SU-DHL-6 (cell line): ENCODE results near the gene PKM.

ENCODE experiments used
- H2AFZ ChIP-seq: fragments of 200-600 bp; sonication (generic); 2 replicates; pipeline ENCODE4 v1.6.1; 2014; ENCODE audit warnings: low read depth, mild to moderate bottlenecking, moderate library complexity, mixed read lengths, antibody characterized with exemption, low read length; ENCODE audit not compliant: severe bottlenecking
- H3F3A ChIP-seq: fragments of 200-600 bp; shearing (Covaris generic); 2 replicates; pipeline ENCODE4 v1.6.0; 2016; ENCODE audit warnings: antibody characterized with exemption, mild to moderate bottlenecking; ENCODE audit not compliant: insufficient read depth
- H3K27ac ChIP-seq: fragments of 200-600 bp; sonication (generic); 2 replicates; pipeline ENCODE4 v1.5.1; 2016; ENCODE audit warnings: low read depth, mild to moderate bottlenecking, low read length, moderate library complexity, mixed read lengths
- H3K27me3 ChIP-seq: fragments of 200-600 bp; sonication (generic), shearing (Covaris generic); 2 replicates; pipeline ENCODE4 v1.6.0; 2014; ENCODE audit warnings: mild to moderate bottlenecking, low read length
- H3K36me3 ChIP-seq: fragments of 200-600 bp; sonication (generic); 2 replicates; pipeline ENCODE4 v1.6.1; 2014; ENCODE audit warnings: mild to moderate bottlenecking, low read length, mixed read lengths
- H3K4me2 ChIP-seq: fragments of 300-600, 200-600 bp; shearing (Covaris generic), sonication (generic); 2 replicates; pipeline ENCODE4 v1.6.0; 2014; ENCODE audit warnings: low read length, low read depth, mild to moderate bottlenecking; ENCODE audit not compliant: poor library complexity, severe bottlenecking
- H3K4me3 ChIP-seq: fragments of 200-600 bp; sonication (generic); 2 replicates; pipeline ENCODE4 v1.5.1; 2014; ENCODE audit warnings: antibody characterized with exemption, low read length, mild to moderate bottlenecking, mixed read lengths; ENCODE audit not compliant: insufficient read depth, poor library complexity, severe bottlenecking
- H3K79me2 ChIP-seq: fragments of 200-600 bp; sonication (generic); 2 replicates; pipeline ENCODE4 v1.6.1; 2014; ENCODE audit warnings: mild to moderate bottlenecking, low read length, moderate library complexity; ENCODE audit not compliant: insufficient read depth
- H3K9ac ChIP-seq: fragments of 200-600 bp; sonication (generic); 2 replicates; pipeline ENCODE4 v1.7.0; 2014; ENCODE audit warnings: mild to moderate bottlenecking, low read length
- H3K9me2 ChIP-seq: fragments of 200-600 bp; sonication (generic); replicated peaks from 2 replicates; pipeline ENCODE4 v1.6.1; 2014; ENCODE audit warnings: low read length; ENCODE audit not compliant: insufficient read depth
- H3K9me3 ChIP-seq: fragments of 200-600 bp; sonication (generic); 2 replicates; pipeline ENCODE4 v1.6.1; 2014; ENCODE audit warnings: low read length, mixed read lengths; ENCODE audit not compliant: insufficient read depth
- H4K20me1 ChIP-seq: fragments of 200-600 bp; sonication (generic); 2 replicates; pipeline ENCODE4 v1.6.1; 2014; ENCODE audit warnings: low read depth, mild to moderate bottlenecking, antibody characterized with exemption, low read length, moderate library complexity, mixed read lengths
- CTCF ChIP-seq: fragments of 200-600 bp; sonication (generic); IDR thresholded peaks from one replicate; pipeline ENCODE4 v1.5.1; 2017; ENCODE audit warnings: antibody characterized with exemption, mild to moderate bottlenecking, low read length, moderate library complexity; ENCODE audit not compliant: insufficient read depth, poor library complexity, severe bottlenecking
- EZH2phosphoT487 ChIP-seq: fragments of 200-600 bp; sonication (generic), shearing (Covaris generic); conservative IDR thresholded peaks from 2 replicates; pipeline ENCODE4 v1.6.1; 2018; ENCODE audit warnings: mild to moderate bottlenecking, antibody characterized with exemption, low read length, moderate library complexity, mixed read lengths

PKM gene

GRCh38 chr15:72227192-72227586 is 3.8 kb downstream of the PKM start:
- Histone ChIP-seq H4K20me1 (peaks cover 28% of the 10 kb centered on the region), H3K27ac (peak overlapping the region; percentile 93), H3K36me3 (peaks cover 3% of the 10 kb centered on the region), H3F3A (peaks cover 57% of the 10 kb centered on the region), H3K9me2 (no peaks in the 10 kb centered on the region), H3K27me3 (no peaks in the 10 kb centered on the region), H3K9me3 (no peaks in the 10 kb centered on the region), H3K79me2 (peaks cover 86% of the 10 kb centered on the region), H3K4me3 (peak overlapping the region; percentile 97), H2AFZ (no peak overlapping the region), H3K4me2 (peak overlapping the region; percentile 88), H3K9ac (peak overlapping the region; percentile 98)
- no peak for TF ChIP-seq CTCF
- TF ChIP-seq EZH2phosphoT487, result no peak

GRCh38 chr15:72223278-72223677 is 7.7 kb downstream of the PKM start:
- Histone ChIP-seq H3K36me3 (peaks cover 26% of the 10 kb centered on the region), H3K9me2 (no peaks in the 10 kb centered on the region), H3K9ac (no peak overlapping the region), H3K4me2 (no peak overlapping the region), H4K20me1 (peaks cover 65% of the 10 kb centered on the region), H3K79me2 (peaks cover 95% of the 10 kb centered on the region), H3K9me3 (no peaks in the 10 kb centered on the region), H3K27ac (no peak overlapping the region), H3K4me3 (no peak overlapping the region), H3F3A (peaks cover 23% of the 10 kb centered on the region), H2AFZ (no peak overlapping the region), H3K27me3 (no peaks in the 10 kb centered on the region)
- TF ChIP-seq EZH2phosphoT487, result no peak
- no peak for TF ChIP-seq CTCF

GRCh38 chr15:72222393-72222792 is 8.6 kb downstream of the PKM start:
- TF ChIP-seq CTCF, result no peak
- no peak for TF ChIP-seq EZH2phosphoT487
- Histone ChIP-seq H3K27ac (no peak overlapping the region), H3K79me2 (peaks cover 90% of the 10 kb centered on the region), H3K9me2 (no peaks in the 10 kb centered on the region), H4K20me1 (peaks cover 70% of the 10 kb centered on the region), H3K36me3 (peaks cover 32% of the 10 kb centered on the region), H3F3A (peaks cover 20% of the 10 kb centered on the region), H3K9ac (no peak overlapping the region), H3K9me3 (no peaks in the 10 kb centered on the region), H3K4me2 (no peak overlapping the region), H3K27me3 (no peaks in the 10 kb centered on the region), H3K4me3 (no peak overlapping the region), H2AFZ (no peak overlapping the region)

GRCh38 chr15:72220687-72221086 is 10.3 kb downstream of the PKM start:
- Histone ChIP-seq H2AFZ (no peak overlapping the region), H3K79me2 (peaks cover 89% of the 10 kb centered on the region), H4K20me1 (peaks cover 72% of the 10 kb centered on the region), H3K4me3 (no peak overlapping the region), H3K27me3 (no peaks in the 10 kb centered on the region), H3K9me3 (no peaks in the 10 kb centered on the region), H3F3A (peaks cover 13% of the 10 kb centered on the region; the same call in 1 of the 2 replicates), H3K27ac (no peak overlapping the region), H3K9me2 (no peaks in the 10 kb centered on the region), H3K9ac (no peak overlapping the region), H3K36me3 (peaks cover 45% of the 10 kb centered on the region), H3K4me2 (no peak overlapping the region)
- TF ChIP-seq EZH2phosphoT487 (no peak), CTCF (no peak)
